DMS79 (cell line): ENCODE measurements around the gene GLRX5.
A peak's percentile ranks its signal among the peaks of the same experiment; 100 is the strongest.

Experiments used
- DNase-seq: peaks from one replicate; lab custom pipeline; 2025; lab: John Stamatoyannopoulos, UW

Gene GLRX5

GRCh38 chr14:95518045-95518751 lies 16.7 kb upstream of the GLRX5 start:
- DNase-seq, result no peak

GRCh38 chr14:95519699-95520098 lies 15.2 kb upstream of the GLRX5 start:
- no peak for DNase-seq

GRCh38 chr14:95520346-95520745 lies 14.5 kb upstream of the GLRX5 start:
- DNase-seq, result no peak

GRCh38 chr14:95521001-95521400 lies 13.8 kb upstream of the GLRX5 start:
- no peak for DNase-seq

GRCh38 chr14:95522116-95522515 lies 12.7 kb upstream of the GLRX5 start:
- DNase-seq, result no peak

GRCh38 chr14:95522556-95522955 lies 12.3 kb upstream of the GLRX5 start:
- no peak for DNase-seq

DNA sequence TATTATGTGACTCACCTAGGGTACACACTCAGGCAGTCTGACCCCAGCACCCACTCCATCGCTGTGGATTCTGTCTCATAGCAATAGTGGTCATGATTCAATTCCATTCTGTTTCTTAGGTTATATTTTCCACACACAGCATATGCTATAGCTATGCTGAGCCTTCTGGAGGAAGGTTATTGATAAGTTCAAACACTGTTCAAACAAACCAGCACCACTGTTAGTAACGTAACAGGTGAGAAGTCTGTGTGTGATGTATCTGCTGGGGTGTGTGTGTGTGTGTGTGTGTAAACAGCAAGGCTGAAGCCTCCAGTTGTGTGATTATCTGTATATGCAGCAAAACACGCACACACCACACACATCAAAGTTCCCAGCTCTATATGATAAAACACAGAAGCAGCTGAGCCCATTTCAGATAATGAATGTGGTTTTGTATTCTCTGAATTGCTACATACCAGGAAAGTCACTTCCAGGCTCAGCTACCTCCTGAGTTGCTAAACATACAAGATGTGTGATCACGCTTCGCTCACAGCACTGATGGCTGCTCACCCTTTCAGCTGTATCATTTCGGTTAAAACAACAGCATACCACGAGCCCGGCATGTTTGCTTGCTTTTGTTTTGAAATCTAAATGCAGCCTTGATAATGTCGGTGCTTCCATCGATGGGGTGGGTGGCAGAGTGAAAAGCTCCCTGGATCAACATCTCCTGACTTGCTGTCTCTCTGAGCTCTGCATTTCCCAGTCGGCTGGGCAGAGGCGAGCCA lies 11.6 kb upstream of the GLRX5 start:
- no peak for DNase-seq

DNA sequence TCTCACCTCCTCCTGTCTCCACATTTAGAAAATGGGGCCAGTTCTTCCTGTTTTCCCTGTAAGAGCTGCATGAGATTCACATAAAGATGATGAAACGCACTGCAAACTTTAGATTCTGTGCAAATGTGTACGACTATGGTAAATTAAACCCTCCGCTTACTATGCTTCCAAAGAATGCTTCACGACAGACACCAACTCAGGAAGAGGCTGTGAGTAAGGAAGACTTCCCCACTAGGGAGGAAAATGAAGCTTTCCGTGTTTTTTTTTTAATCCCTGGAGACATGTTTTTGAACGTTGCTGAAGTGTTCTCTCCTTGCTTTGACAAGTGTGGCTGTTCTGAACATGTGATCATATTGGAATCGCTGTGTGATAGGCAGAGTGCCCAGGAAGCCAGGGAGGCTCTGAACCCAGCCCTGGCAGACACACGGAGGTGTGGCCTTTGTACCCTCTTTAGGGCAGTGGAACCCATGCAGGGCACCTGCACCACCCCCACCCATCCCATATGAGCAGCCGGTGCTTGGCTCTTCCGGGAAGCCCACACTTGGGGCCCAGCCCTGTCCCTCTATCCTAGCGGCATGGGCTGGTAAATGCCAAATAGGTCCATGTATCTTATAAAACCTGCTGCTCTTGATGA lies 10.9 kb upstream of the GLRX5 start:
- DNase-seq, result peak; percentile 80

DNA sequence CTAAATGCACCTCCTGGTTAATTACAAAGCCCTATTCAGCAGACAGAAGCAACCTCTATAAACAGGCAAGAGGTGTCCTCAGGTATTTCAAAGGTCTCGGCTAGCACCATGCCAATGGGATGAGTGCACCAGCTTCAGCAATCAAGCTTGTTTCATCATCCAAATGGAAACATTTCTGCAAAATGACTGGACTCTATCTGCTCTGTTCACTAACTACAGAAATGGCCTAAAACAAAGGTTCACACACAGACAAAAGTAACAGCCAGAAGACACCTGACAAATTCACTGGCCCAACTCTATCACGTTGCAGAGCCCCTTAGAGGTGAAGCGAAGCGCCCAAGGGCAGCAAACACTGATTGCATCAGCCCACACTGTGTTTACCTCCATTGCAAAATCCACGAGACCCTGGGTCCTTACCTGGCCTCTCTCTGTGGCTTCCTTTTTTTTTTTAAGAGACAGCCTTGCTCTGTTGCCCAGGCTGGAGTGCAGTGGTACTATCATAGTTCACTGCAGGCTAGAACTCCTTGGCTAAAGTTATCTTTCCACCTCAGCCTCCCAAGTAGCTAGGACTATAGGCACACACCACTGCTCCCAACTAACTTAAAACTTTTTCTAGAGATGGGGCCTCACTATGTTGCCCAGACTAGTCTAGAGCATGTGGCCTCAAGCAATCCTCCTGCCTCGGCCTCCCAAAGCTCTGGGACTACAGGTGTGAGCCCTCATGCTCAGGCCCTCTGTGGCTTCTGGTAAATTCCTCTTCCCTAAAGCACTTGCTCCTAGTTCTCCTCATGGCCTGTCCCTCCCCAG lies 9.9 kb upstream of the GLRX5 start:
- no peak for DNase-seq

GRCh38 chr14:95525999-95526398 lies 8.9 kb upstream of the GLRX5 start:
- no peak for DNase-seq

DNA sequence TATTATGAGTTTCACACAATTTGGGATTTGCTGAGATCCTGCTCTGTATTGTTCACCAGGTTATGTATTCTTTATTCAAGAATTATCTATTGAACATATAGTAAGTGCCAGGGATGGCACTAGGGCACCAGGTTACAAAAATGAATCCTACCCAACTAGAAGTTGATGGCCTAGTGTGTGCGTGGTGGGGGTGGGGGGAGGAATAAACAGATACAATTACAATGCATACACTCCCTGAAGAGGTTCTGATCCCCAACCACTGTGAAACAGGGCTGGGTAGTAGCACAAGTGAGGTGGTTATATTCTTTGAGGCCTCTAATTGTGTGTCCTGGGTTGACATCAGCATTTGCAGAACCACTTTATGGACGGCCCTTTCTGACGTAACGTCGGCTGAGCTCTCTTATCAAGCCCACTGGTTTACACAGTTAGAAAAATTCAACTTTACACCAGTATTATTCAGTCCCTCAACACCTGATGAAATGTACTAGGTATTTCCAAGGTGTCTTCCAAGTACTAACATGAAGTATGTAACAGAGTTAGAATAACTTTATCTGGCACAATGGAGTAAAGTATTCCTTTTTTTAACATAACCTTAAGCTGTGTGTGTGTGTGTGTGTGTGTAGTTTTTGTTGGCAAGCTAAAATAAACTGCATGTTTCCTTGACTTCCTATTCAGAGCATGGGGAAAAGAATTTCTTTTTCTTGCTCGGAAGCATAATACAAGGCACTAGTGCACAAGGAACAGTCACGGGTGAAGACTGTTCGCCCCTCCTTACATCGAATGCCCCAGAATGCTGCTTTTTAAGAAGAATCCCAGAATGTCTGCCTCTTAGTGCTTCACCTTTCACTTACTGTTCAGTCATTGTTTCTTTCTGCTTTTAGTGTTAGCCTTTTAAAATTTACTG lies 8.1 kb upstream of the GLRX5 start:
- DNase-seq, result no peak

- DNase-seq, result no peak
These were observed 7.4 kb upstream of the GLRX5 start for GRCh38 chr14:95527387-95528002.

DNA sequence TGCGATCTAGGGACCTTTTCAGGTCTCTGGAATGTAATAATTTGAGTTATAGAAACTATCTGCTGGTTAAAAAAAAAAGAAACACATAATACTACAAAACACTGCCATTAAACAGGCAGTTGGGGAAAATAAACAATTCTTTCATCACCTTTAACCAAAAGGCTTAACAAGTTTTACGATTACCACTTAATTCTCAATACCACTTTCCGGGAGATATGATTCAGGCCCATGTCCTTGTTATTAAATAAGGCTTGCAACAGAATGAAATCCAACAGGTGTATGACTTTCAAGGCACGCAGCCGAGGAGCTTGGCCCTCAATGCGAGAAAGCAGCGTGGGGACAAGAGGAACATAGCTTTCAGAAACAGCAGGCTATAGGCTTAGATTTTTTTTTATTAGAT lies 5.6 kb upstream of the GLRX5 start:
- no peak for DNase-seq

DNA sequence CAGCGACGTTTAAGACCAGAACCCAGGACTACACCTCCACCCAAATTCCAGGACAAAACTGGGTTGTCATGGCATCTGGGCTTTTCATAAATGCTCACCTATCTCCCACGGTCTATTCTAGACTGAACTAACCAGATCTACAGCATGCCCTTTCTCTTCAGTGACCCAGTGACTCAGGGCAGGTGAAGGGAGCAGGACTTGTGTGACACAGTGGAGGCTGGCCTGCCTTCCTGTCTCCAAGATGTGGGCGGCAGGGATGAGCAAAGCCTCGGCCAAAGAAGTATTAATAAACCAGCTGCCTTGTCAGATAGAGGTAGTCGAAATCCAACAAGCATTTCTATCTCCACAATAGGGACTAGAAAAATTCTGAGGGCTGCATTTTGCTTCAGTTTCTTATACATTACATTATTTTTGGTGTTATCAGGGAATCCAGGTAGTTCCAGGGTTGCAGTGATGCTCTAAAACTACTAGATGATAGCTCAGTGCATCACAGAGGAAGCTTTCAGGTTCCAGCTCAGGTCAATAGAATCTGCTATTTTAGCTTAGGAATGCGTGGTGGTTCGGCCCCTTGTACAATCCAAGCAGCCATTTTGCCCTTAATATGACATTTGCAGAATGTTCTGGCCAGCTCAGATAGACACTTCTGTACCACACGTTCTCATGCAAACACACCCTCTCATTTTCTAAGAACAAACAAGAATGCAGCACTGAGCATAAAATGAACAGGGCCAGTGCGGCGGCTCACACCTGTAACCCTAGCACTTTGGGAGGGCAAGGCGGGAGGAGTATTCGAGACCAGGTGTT lies 4.2 kb upstream of the GLRX5 start:
- no peak for DNase-seq

- no peak for DNase-seq
These were observed 3.4 kb upstream of the GLRX5 start for GRCh38 chr14:95531473-95531872.

GRCh38 chr14:95531969-95532368 lies 2.9 kb upstream of the GLRX5 start:
- no peak for DNase-seq

DNA sequence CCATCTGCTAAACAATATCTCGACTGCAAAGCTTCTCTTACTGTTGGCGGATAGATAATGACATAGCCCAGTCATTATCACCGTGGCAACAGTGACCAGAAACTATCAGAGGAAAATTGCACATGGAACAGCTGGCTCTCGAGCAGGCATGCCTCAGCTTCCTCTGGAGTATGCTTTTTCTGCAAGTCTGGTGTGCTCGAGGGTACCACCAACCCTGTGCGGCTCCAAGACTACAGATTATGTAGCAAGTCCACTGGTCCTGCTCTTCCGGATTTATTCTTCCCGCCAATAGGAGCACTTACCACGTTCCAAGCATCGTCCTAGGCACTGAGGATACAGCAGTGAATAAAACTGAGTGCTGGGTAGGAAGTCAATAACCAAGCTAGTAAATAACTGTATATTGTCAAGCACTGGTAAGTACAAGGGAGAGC lies 1.4 kb upstream of the GLRX5 start:
- DNase-seq, result peak; percentile 42

GRCh38 chr14:95533822-95534221 lies 1.0 kb upstream of the GLRX5 start:
- DNase-seq, result no peak

DNA sequence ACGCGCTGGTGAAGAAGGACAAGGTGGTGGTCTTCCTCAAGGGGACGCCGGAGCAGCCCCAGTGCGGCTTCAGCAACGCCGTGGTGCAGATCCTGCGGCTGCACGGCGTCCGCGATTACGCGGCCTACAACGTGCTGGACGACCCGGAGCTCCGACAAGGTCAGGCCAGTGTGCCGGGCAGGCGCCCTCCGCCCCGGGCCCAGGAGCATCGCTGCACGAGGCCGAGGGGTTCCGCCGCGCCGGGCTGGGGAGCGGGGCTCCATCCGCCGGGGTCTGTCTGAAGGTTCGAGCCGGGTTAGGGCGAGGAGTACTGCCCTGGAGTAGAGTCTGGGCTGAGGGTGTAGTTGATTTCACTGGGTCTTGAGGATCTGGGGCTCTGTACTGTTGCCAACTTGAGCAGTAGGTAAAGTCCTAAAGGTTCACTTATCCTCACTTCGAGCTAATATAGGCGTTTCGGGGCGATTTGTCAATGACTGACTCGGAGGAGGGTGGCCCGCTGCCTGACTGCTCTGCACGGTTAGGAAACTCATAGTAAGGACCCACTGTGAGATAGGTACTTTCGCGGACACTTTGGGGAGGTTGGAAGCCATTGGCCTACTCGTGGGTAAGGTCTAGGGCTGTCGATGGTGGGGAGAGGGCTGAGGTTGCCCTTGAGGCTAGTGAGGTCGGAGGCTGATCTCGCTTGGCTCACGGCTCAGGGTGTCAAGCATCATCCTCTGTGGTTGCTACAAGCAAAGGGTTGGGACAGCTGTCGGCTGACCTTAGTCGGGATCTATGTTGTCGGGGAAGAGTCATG lies 574 bp downstream of the GLRX5 start:
- no peak for DNase-seq
